Fibroblast of gingiva (primary cell): Measurements from ENCODE around the gene IL32.
"Not testable (repeated sequence)": the region's sequence is repeated elsewhere in the genome, so short reads cannot be mapped to it uniquely, and the experiment has no call there.

Experiments
- DNase-seq: peaks from one replicate; pipeline ENCODE4 v3.0.0-alpha.2; 2011; ENCODE audit warnings: low read depth

Gene IL32

GRCh38 chr16:3070608-3071111 is 5.2 kb downstream of the IL32 start:
- DNase-seq, result no peak

- DNase-seq, result no peak
These were observed 6.2 kb downstream of the IL32 start for GRCh38 chr16:3071655-3072054.

GRCh38 chr16:3072148-3072547 is 6.7 kb downstream of the IL32 start:
- DNase-seq, result not testable (repeated sequence)

- not testable (repeated sequence) for DNase-seq
These were observed 7.3 kb downstream of the IL32 start for GRCh38 chr16:3072576-3073263.

GRCh38 chr16:3073448-3073847 is 8.0 kb downstream of the IL32 start:
- DNase-seq, result no peak

- DNase-seq, result no peak
These were observed 9.6 kb downstream of the IL32 start for GRCh38 chr16:3074860-3075522.

- DNase-seq, result no peak
These were observed 10.1 kb downstream of the IL32 start for GRCh38 chr16:3075523-3075915.

GRCh38 chr16:3075946-3076345 is 10.5 kb downstream of the IL32 start:
- not testable (repeated sequence) for DNase-seq

GRCh38 chr16:3076577-3076976 is 11.1 kb downstream of the IL32 start:
- no peak for DNase-seq

GRCh38 chr16:3080024-3080423 is 14.6 kb downstream of the IL32 start:
- no peak for DNase-seq

GRCh38 chr16:3081957-3082356 is 16.5 kb downstream of the IL32 start:
- not testable (repeated sequence) for DNase-seq

- DNase-seq, result not testable (repeated sequence)
These were observed 18.0 kb downstream of the IL32 start for GRCh38 chr16:3083408-3083807.

- no peak for DNase-seq
These were observed 19.1 kb downstream of the IL32 start for GRCh38 chr16:3084491-3084890.

- DNase-seq, result no peak
These were observed 19.7 kb downstream of the IL32 start for GRCh38 chr16:3084969-3085670.

- no peak for DNase-seq
These were observed 20.6 kb downstream of the IL32 start for GRCh38 chr16:3085868-3086595.

- no peak for DNase-seq
These were observed 21.3 kb downstream of the IL32 start for GRCh38 chr16:3086596-3087242.

- no peak for DNase-seq
These were observed 22.1 kb downstream of the IL32 start for GRCh38 chr16:3087243-3088235.

GRCh38 chr16:3088450-3088849 is 23.0 kb downstream of the IL32 start:
- no peak for DNase-seq

GRCh38 chr16:3088925-3089716 is 23.7 kb downstream of the IL32 start:
- no peak for DNase-seq
